GM19025 (cell line): ENCODE measurements around the gene ZDHHC14.
"Not testable (repeated sequence)": the region's sequence is repeated elsewhere in the genome, so short reads cannot be mapped to it uniquely, and the experiment has no call there.

Experiments
- ATAC-seq: cut with Tn5 transposase; IDR thresholded peaks from one replicate; pipeline ENCODE4 v1.9.1; 2021; ENCODE audit warnings: mild to moderate bottlenecking, low read depth, moderate library complexity; ENCODE audit not compliant: unreplicated experiment

Gene ZDHHC14

DNA sequence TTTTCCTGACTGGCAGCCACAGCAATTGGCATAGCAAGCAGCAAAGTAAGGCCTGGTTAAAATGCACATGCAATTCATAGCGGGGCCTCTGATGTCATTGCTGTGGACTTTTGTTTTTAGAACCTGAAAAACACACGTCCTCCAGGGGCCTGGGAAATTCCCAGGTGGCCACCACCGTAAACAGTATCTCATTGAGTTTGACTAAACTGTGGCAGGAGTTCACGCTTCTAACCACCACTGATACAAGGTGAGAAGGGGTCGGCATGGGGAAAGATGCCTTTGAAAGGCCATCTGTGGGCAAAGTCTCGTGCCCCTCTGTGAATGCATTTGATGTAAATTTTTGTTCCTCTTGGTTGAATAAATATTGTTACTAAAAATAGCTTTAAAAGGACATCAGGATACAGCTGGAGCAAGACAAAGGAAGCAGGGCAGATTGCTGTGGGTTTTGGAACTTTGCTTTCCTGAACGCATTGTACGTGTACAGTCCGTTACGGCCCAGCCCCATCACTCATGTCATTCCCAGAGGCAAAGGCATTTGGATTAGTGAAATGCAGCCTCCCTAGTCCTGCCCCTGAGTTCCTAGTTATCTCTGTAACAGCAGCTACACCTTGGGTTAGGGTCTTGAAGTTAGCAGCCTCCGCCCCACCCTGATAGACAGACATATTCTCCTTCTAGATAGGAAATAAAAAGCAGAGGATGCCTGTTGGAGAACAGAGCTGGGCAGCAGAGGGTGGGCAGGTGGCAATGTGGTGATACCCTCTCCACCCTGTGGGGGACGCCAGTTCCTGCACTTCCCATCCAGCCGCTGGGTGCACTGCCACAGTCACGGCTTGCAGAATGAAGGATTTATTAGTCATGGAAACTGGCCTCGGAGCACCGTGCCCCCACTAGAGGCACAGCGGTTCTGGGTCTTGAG lies 80.3 kb downstream of the ZDHHC14 start:
- ATAC-seq, result peak; percentile 64

DNA sequence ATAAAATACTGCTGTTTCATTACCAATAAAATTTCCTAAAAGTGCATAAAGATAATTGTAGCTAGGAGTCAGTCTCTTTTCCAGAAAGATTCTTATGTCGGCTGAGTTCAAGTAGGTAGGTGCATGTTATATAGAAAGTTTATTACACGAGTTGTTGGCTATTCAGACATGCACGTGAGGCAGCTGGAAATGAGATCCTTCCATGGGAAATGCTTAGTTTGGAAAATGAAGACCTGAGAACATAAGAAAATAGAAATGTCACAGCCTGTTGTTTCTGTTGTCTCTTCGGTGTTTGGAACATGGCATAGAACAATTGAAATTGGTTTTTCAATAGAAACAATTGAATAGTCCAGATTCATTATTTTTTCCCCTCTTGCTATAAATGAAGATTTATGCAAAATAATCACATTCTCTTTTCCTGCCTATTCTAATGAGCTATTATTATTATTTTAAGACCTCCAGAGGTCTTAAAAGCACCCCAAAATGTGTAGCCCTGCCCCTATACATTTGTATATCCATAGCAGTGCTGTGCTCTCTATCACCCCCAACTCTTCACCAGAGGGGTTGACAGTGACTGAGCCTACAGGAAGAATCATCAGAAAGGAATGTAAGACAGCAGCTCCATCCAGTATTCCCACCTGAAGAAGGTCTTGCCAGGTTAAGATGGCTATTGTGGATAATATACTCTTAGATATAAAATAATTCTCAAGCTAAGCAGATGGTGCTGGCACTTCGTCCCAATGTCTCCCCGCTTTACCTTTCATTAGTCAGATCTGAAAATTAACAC lies 82.2 kb downstream of the ZDHHC14 start:
- no peak for ATAC-seq

DNA sequence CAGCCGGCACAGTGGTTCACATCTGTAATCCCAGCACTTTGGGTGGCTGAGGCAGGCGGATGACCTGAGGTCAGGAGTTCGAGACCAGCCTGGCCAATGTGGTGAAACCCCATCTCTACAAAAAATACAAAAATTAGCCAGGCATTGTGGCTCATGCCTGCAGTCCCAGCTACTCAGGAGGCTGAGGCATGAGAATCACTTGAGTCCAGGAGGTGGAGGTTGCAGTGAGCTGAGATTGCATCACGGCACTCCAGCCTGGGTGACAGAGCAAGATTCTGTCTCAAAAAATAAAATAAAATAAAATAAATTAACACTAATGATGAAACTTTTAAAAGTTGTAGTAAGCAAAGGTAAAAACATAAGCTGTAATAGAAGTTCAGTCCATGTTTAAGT lies 82.7 kb downstream of the ZDHHC14 start:
- ATAC-seq, result not testable (repeated sequence)

DNA sequence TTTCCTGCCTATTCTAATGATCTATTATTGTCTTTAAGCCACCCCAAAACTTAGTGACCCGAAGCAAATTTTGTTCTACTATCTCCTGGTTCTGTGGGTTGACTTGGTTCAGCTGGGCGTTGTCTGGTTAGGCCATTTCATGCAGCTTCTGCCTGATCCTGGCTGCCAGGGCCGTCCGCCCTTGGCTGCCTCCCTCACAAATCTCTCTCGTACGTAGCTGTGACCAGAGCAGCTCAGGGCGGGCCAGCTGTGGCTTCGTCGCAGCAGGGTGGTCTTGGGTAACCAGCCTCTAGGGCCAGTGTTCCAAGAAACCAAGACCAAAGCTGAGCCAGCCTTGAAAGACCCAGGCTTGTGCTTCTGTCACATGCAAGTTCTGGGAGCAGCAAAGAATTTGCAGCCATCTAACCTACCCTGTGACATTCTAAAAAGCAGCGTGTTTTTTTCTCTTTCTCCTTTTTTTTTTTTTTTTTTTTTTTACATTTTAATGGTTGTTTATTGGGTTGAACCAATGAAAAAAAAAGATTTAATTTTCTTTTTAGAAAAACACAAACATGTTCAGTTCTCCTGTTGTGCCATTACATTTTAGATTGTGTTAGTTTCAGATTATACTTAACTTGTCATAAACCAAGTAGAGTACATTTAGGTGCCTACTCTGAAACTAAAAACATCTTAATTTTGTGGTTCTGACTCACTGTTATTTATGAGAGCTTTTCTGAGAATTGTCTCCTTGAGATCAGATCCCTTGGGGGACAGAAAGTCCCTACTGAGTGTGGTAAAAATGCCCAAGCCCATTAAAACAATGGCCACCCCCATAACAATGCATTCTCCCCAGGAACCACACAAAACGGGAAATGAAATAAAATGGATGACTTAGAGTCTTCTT lies 83.9 kb downstream of the ZDHHC14 start:
- ATAC-seq, result peak; percentile 44

DNA sequence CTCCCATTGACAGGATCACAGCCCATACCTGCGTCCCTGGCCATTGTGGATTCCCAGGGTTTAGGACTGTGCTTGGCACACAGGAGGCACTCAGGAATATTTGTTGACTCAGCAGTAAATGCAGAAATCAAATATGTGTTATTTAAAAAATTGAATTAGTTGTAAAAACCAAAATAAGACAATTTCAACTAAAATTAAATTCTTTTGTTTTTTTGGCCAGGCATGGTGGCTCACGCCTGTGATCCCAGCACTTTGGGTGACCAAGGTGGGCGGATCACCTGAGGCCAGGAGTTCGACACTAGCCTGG lies 85.3 kb downstream of the ZDHHC14 start:
- no peak for ATAC-seq

DNA sequence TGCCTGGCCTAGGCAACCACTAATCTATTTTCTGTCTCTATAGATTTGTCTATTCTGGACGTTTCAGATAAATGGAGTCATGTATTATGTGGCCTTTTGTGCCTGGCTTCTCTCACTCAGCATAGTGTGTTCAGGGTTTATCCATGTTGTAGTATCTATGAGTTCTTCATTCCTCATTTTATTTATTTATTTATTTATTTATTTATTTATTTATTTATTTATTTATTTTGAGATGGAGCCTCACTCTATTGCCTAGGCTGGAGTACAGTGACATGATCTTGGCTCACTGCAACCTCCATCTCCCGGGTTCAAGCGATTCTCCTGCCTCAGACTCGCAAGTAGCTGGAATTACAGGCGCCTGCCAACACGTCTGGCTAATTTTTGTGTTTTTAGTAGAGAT lies 86.3 kb downstream of the ZDHHC14 start:
- not testable (repeated sequence) for ATAC-seq

DNA sequence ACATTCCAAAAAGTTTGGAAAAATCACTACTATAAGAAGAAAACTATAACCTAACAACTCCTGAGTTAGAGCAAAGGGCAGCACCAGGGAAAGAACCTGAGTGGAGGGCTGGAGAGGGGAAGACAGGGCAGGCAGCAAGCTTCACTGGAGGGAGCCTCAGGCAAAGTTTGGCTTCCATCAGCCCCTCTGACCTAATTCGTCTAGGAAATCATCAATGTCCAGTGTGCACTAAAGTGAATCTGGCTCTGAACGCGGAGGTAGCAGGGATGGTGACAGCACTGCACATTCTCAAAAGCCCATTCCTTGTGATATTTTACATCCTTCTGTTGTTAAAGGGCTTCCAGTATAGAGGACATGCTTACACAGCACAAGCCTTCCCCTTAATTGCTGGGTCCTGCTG lies 87.1 kb downstream of the ZDHHC14 start:
- ATAC-seq, result no peak

DNA sequence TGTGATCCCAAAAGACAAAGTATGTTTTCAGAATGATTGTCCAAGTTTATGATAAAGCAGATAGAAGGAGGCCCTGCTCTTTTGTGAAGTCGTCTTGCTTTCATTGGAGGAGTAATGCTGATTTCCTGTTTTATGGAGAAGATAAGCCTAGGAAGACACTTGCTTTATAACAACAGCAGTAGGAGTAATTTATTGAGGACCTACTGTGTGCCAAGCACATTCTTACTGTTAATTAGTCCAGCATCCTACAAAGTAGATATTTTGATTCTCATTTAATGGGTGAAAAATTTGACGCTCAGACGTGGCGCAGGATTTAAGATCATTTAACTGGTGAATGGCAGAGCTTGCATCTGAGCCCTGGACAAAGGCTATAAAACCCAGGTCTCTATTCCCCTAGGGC lies 87.6 kb downstream of the ZDHHC14 start:
- no peak for ATAC-seq

DNA sequence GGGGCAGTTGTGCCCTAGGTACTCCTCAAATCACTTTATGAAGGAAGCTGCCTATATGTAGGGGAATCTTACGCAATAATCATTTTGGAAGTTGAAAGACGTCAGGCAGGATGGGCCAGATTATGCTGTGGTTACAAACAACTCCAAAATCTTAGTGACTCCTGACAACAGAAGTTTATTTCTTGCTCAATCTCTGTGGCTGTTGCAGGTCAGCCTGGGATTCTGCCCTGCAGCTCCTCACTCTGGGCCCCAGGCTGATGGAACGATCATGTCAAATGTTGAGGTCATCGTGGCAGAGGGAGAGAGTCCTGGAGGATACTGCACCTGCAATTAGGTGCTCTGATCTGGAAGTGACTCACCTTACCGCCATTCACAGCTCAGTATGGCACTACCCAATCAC lies 88.4 kb downstream of the ZDHHC14 start:
- ATAC-seq, result no peak

DNA sequence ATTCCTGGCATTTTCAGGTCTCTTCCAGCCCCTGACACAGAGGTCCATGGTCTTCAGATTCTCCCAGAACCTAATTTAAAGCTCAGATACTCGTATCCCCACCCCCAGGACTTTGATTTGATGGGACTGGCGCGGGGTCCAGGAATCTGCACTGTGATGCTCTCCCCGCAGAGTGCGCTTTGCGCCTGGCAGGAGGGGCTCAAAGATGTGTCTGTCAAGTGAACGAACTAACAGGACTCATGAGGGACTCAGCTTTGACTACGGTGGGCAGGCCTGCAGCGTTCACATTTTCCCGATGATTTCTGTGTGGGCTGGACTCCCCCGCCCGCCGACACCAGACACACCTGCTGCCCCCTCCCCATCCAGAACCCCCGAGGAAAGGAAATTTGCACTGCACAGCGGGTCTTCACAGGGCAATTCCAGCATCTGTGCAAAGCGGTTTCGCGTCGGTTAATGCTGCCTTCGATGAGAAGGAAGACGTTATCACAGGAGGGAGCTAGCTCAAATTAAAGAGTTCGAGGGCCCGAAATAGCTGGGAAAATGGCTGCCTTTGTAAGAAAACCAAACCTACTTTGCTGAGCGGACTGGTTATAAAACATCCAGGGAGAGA lies 90.2 kb downstream of the ZDHHC14 start:
- no peak for ATAC-seq

DNA sequence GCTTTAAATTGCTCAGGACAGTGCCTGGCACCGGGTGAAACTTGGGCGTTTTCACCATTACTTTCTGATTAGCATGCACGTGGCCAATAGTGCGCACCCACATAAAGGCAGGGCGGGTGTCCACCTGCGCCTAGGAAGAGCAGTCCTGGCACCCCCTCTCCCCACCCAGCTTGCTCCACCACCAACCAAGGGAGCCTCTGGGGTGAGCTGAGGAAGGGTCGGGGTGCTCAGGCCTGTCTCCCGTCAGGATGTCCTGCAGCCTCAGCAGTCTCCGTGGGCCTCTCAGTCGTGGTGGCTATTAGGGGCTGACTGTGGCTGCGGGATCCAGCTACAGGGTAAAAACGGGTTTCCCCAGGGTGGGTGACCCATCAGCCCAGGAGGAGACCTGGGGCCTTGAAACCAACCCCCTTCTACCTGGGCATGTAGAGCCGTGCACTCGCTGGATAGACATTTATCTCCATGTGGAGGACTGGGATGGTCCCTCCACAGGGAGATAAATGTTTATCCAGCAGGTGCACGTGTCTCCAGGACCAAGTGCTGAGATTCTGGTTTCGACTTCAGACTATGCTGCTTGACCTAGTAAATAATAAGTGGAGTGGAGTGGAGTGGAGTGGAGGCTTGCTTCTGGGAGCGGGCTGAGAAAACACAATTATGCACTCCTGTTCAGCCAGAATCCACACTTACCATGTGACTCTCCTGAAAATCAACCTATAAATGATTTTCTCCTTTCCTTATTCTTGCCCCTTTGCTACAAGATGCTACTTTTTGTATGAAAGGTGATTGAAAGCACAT lies 91.1 kb downstream of the ZDHHC14 start:
- ATAC-seq, result no peak

DNA sequence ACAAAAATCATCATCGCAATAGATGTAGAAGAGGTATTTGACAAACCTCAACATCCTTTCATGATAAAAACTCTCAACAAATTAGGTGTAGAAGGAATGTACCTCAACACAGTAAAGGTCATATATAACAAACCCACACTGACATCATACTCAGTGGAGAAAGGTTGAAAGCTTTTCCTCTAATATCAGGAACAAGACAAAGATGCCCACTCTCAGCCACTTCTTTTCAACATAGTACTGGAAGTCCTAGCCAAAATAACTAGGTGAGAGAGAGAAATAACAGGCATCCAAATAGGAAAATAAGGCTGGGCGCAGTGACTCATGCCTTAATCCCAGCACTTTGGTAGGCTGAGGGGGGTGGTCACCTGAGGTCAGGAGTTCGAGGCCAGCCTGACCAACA lies 95.8 kb downstream of the ZDHHC14 start:
- no peak for ATAC-seq

DNA sequence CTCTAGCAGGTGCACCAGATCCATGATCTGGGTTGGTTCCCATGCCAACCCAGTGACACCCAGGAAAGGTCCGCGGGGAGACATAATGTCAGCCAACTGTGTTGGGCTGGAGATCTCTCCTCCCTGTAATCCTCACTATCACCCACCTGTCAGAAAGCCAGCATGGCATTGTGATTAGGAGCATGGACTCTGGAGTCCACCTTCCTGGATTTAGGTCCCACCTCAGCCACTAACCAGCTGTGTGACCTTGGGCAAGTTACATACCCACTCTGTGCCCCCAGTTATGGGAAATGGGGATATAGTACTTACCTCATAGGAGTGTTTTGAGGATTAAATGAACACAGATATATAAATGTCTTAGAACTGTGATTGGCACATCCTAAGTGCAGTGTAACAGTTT lies 97.9 kb downstream of the ZDHHC14 start:
- ATAC-seq, result no peak

DNA sequence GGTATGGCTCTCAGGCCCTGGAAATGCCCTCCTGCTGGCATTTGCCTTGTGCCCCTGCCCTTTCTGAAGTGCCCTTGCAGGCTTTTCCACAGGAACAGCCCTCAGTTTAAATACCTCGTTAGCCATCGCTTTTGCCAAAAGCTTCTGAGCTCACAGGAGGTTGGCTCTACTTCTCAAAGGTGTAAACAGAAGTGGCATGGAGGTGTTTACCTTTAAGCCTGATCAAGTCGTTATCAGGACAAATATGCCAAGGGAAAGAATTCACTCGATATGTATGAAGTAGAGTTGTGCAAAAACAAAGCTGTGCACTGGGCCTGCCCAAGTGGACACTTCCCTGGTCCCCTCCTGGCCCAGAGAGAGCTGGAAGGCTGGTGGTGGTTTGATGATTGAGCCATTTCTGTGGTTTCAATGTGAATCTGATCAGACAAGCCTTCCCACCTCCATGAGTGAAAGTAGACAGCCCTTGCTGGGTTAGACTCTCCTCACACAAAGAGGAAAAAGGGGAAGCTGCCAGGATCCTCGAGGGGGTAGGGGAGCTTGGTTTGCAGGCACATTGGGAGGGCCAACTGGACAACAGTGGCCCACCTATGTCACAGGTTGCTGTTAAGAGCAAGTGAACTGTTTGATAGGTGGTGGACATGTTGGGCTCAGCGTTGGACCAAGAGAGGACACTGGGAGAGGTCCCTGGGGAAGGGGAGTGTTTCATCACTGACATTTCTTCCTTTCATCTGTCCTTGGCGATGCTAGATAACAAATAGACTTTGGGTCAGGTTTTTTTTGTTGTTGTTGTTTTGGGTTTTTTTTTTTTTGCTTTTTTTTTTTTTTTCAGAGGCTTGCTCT lies 98.7 kb downstream of the ZDHHC14 start:
- no peak for ATAC-seq

DNA sequence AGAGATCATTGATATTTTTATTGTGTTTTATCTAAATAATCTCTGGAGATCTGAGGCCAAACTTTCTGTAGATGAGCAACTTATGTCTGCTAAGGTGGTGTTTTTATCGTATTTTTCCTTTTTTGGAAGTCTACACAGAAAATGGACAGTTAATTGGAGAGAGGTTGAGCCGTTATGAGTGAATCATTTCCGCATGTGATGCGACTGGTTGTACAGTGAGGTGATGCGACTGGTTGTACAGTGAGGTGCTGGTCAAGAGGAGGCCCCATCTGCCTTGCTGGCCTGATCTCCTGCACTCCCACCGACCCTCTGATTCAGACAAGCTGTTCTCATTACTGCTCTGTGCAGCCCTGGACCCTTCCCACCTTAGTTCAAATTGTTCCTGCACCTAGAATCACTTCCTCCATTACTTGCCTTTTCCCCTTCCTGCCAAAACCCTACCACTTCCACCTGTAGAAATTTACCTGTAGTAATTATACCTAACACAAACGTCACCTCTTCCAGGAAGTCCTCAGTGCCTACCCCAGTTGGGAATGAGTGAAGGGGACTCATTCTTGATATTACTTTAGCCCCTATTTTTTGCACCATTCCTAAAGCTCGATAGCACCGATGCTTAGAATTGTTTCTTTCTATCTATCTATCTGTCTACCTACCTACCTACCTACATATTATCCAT lies 100.3 kb downstream of the ZDHHC14 start:
- ATAC-seq, result no peak

DNA sequence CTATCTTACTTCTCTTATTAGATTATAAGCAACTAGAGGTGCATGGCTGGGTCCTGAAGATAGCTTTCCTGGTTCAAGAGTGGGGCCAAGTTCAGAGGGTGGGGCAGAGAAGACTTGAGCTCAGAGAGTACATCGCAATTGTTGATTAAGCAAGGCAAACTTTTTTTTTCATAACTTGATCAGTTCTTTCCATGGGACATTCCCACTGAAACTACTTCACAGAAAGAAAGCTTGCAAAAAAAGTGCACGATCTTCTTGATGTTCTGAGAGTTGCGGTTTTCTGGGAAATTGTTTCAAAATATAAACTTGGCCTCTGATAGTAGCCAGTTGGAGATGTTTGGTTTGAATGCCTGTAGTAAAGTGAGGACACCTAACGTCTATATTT lies 100.9 kb downstream of the ZDHHC14 start:
- no peak for ATAC-seq

DNA sequence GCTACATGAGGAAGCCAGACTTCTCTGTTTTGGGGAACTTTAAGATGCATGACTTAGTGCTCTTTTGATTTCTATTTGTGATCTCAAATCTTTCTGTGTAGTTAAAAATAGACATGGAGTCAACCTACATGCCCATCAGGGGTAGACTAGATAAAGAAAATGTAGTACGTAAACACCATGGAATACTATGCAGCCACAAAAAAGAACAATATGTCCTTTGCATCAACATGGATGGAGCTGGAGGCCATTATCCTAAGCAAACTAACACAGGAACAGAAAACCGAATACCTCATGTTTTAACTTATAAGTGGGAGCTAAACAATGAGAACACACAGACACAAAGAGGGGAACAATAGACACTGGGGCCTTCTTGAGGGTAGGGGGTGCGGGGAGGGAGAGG lies 102.8 kb downstream of the ZDHHC14 start:
- no peak for ATAC-seq

DNA sequence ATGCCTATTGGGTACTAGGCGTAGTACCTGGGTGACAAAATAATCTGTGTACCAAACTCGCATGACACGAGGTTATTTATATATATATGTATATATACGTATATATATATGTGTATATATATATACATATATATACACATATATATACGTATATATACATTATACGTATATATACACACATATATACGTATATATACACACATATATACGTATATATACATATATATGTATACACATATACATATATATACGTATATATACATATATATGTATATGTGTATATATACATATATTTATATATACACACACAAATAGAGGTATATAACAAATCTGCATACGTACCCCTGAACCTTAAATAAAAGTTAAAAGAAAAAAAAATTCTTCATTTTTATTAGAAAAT lies 103.2 kb downstream of the ZDHHC14 start:
- ATAC-seq, result no peak
